ENCODE results near the gene PARD3.

DNA sequence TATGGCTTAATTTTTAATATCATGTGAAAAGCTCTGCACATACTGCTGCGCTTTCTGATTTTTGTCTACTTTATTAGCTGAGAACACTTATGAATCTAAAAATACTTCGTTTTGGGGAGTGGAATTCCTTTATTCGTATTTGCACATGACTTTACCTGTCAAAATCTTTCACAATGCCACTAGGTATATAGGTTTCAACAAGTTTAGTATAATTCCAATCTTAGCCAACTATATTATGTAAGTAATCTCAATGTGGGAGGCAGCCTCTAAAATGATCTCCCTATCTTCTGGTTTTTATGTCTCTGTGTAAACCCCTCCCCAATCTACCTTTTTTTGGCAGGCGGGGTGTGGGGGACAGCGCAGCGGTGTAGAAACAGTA is 55.3 kb downstream of the PARD3 start:
- TF ChIP-seq, protein P1, sequence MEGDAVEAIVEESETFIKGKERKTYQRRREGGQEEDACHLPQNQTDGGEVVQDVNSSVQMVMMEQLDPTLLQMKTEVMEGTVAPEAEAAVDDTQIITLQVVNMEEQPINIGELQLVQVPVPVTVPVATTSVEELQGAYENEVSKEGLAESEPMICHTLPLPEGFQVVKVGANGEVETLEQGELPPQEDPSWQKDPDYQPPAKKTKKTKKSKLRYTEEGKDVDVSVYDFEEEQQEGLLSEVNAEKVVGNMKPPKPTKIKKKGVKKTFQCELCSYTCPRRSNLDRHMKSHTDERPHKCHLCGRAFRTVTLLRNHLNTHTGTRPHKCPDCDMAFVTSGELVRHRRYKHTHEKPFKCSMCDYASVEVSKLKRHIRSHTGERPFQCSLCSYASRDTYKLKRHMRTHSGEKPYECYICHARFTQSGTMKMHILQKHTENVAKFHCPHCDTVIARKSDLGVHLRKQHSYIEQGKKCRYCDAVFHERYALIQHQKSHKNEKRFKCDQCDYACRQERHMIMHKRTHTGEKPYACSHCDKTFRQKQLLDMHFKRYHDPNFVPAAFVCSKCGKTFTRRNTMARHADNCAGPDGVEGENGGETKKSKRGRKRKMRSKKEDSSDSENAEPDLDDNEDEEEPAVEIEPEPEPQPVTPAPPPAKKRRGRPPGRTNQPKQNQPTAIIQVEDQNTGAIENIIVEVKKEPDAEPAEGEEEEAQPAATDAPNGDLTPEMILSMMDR (conservative IDR thresholded peaks at IDR 0.05) = no peak
- TF ChIP-seq EZH2 (IDR thresholded peaks at IDR 0.05; ENCODE audit: low read depth) = no peak
